Ishikawa (cell line): Measurements from ENCODE around the gene UBE2I.

ENCODE experiments used
- CEBPB ChIP-seq: IDR thresholded peaks from 2 replicates; pipeline ENCODE4 v1.6.1; 2012
- CREB1 ChIP-seq: IDR thresholded peaks from 2 replicates; pipeline ENCODE4 v1.6.1; 2012; ENCODE audit warnings: low read depth
- EGR1 ChIP-seq: IDR thresholded peaks from 2 replicates; pipeline ENCODE4 v1.6.1; 2012
- EP300 ChIP-seq: IDR thresholded peaks from 2 replicates; pipeline ENCODE4 v1.6.1; 2012; ENCODE audit warnings: borderline replicate concordance
- FOXM1 ChIP-seq: IDR thresholded peaks from 2 replicates; pipeline ENCODE4 v1.6.1; 2012; ENCODE audit warnings: low read depth, borderline replicate concordance
- MAX ChIP-seq: IDR thresholded peaks from 2 replicates; pipeline ENCODE4 v1.6.1; 2012
- NFIC ChIP-seq: IDR thresholded peaks from 2 replicates; pipeline ENCODE4 v1.6.1; 2012
- RAD21 ChIP-seq: IDR thresholded peaks from 2 replicates; pipeline ENCODE4 v1.6.1; 2012; ENCODE audit warnings: low read depth
- REST ChIP-seq: IDR thresholded peaks from 2 replicates; pipeline ENCODE4 v1.6.1; 2012; ENCODE audit warnings: low read depth, mild to moderate bottlenecking
- TAF1 ChIP-seq: IDR thresholded peaks from 2 replicates; pipeline ENCODE4 v1.6.1; 2012; ENCODE audit warnings: low read depth, mild to moderate bottlenecking
- TCF12 ChIP-seq: IDR thresholded peaks from 2 replicates; pipeline ENCODE4 v1.6.1; 2012; ENCODE audit warnings: low read depth
- TEAD4 ChIP-seq: IDR thresholded peaks from 2 replicates; pipeline ENCODE4 v1.6.1; 2012
- USF1 ChIP-seq: IDR thresholded peaks from 2 replicates; pipeline ENCODE4 v1.6.1; 2012
- YY1 ChIP-seq: IDR thresholded peaks from 2 replicates; pipeline ENCODE4 v1.6.1; 2012; ENCODE audit warnings: low read depth
- ZBTB7A ChIP-seq: IDR thresholded peaks from 2 replicates; pipeline ENCODE4 v1.6.1; 2012; ENCODE audit warnings: low read depth

Gene UBE2I

GRCh38 chr16:1325673-1326371 is 16.4 kb downstream of the UBE2I start:
- no peak for TF ChIP-seq CREB1

GRCh38 chr16:1326391-1326790 is 17.0 kb downstream of the UBE2I start:
- TF ChIP-seq TAF1 (no peak), RAD21 (no peak), ZBTB7A (no peak), EP300 (no peak), CREB1 (no peak), USF1 (no peak), REST (no peak), FOXM1 (no peak), NFIC (no peak), CEBPB (no peak), MAX (no peak), YY1 (no peak), TCF12 (no peak), EGR1 (no peak), TEAD4 (no peak)

GRCh38 chr16:1326946-1327618 is 17.6 kb downstream of the UBE2I start:
- TF ChIP-seq YY1: no peak
- TF ChIP-seq MAX: no peak
- TF ChIP-seq CEBPB: no peak
- TF ChIP-seq TCF12: no peak
- no peak for TF ChIP-seq TAF1
- no peak for TF ChIP-seq CREB1
- no peak for TF ChIP-seq EP300
- no peak for TF ChIP-seq FOXM1
- no peak for TF ChIP-seq USF1
- TF ChIP-seq REST: no peak
- no peak for TF ChIP-seq RAD21
- no peak for TF ChIP-seq NFIC
- TF ChIP-seq EGR1: no peak
- TF ChIP-seq ZBTB7A: no peak
- TF ChIP-seq TEAD4: no peak

GRCh38 chr16:1327619-1327947 is 18.1 kb downstream of the UBE2I start:
- TF ChIP-seq RAD21 (no peak), YY1 (no peak), TCF12 (no peak), ZBTB7A (no peak), REST (no peak), MAX (no peak), NFIC (no peak), EGR1 (no peak), FOXM1 (no peak), CEBPB (no peak), CREB1 (no peak), TEAD4 (no peak), EP300 (no peak), TAF1 (no peak), USF1 (no peak)
